Left lung (tissue), 10 donors: ENCODE measurements around the gene TTLL8. TPM values are rescaled to one million over a fixed set of nuclear protein-coding genes. Genes with fewer than 3 reads are reported as not detected.

ENCODE experiments used
- ATAC-seq: fragments of 200-7000 bp; cut with Tn5 transposase; one replicate; pipeline ENCODE4 v1.9.1; 2020; ENCODE audit warnings: moderate library complexity
- DNase-seq, 4 donors: peaks; one replicate each; pipeline ENCODE4 v3.0.0-alpha.2; 2013 to 2020
- H3K27ac ChIP-seq, 2 donors: fragments of 200-600 bp; sonication (generic) in 1 of 2; one replicate each; pipeline versions ENCODE4 v1.5.0 to v1.8.0; 2020 to 2021
- H3K27me3 ChIP-seq, 2 donors: fragments of 200-600 bp; sonication (generic) in 1 of 2; one replicate each; pipeline versions ENCODE4 v1.5.0 to v1.8.0; 2020 to 2021
- H3K36me3 ChIP-seq, 2 donors: fragments of 200-600 bp; sonication (generic) in 1 of 2; one replicate each; pipeline versions ENCODE4 v1.5.0 to v1.8.0; 2020 to 2021
- H3K4me1 ChIP-seq, 2 donors: fragments of 200-600 bp; one replicate each; pipeline ENCODE4 v1.8.0; 2021
- H3K4me3 ChIP-seq, 2 donors: fragments of 200-600 bp; sonication (generic) in 1 of 2; one replicate each; pipeline versions ENCODE4 v1.5.0 to v1.8.0; 2020 to 2021; ENCODE audit warnings: mild to moderate bottlenecking in 1 of 2
- H3K9me3 ChIP-seq, 2 donors: fragments of 200-600 bp; sonication (generic) in 1 of 2; one replicate each; pipeline versions ENCODE4 v1.5.0 to v1.8.0; 2020 to 2021
- CTCF ChIP-seq, 2 donors: fragments of 200-600 bp; sonication (generic) in 1 of 2; IDR thresholded peaks; one replicate each; pipeline versions ENCODE4 v1.5.0 to v1.8.0; 2021; ENCODE audit warnings: antibody characterized with exemption in 2 of 2
- intact Hi-C, 2 donors: fragments of 100-400 bp; cut with DNase I; formaldehyde crosslinking; loops; one replicate each; pipeline versions ENCODE4 v1.11.2 to v1.14.2; 2022
- polyA plus RNA-seq, 6 donors: library from polyadenylated mRNA; unstranded; fragments of 120-200 nt; gene quantifications; one replicate each; pipeline ENCODE4 v1.2.1, GENCODE V29; 2013; ENCODE audit not compliant: insufficient read length in 6 of 6
- total RNA-seq, 2 donors: library from RNA; stranded (reverse); fragmentation: NEBNext Ultra II Directional; extraction: Animal tissue kit (Norgen Biotek cat#: 25700); gene quantifications; one replicate each; pipeline ENCODE4 v1.2.1, GENCODE V29; 2021
- donor health status: DM: no; HTN: yes; CAD: no.
- donor health status: DM: no; HTN: no; CAD: no.

TTLL8 gene
- total and polyA plus RNA-seq, 8 donors: not detected

- Histone ChIP-seq H3K4me1 (peaks cover 10 to 20% of the 10 kb centered on the region in 2 donors), H3K4me3 (no peak overlapping the region), H3K36me3 (no peaks in the 10 kb centered on the region), H3K27me3 (peaks cover 7 to 63% of the 10 kb centered on the region in 2 donors), H3K27ac (no peak overlapping the region), H3K9me3 (peaks cover 0 to 18% of the 10 kb centered on the region in 2 donors)
- ATAC-seq (no peak), DNase-seq (peak in 1 of 4 donors; percentile 3)
- intact Hi-C loops: no loop called here
- no peak for TF ChIP-seq CTCF (IDR thresholded peaks at IDR 0.05)
These were observed 629 bp downstream of the TTLL8 start for GRCh38 chr22:50057278-50058060.

GRCh38 chr22:50056214-50056972 is 1.7 kb downstream of the TTLL8 start:
- Histone ChIP-seq H3K27me3 (peaks cover 7 to 55% of the 10 kb centered on the region in 2 donors), H3K4me1 (peaks cover 10 to 20% of the 10 kb centered on the region in 2 donors)

GRCh38 chr22:50053861-50054260 is 4.2 kb downstream of the TTLL8 start:
- Histone ChIP-seq H3K4me1 (peaks cover 6% of the 10 kb centered on the region in 2 donors), H3K36me3 (no peaks in the 10 kb centered on the region), H3K27ac (no peak overlapping the region), H3K9me3 (peaks cover 0 to 18% of the 10 kb centered on the region in 2 donors), H3K4me3 (no peak overlapping the region), H3K27me3 (peaks cover 7 to 35% of the 10 kb centered on the region in 2 donors)
- no peak for TF ChIP-seq CTCF (IDR thresholded peaks at IDR 0.05)
- peak in 1 of 4 donors; percentile 29 for DNase-seq
- intact Hi-C loops: no loop called here
- ATAC-seq: no peak

More at GRCh38 chr22:50056214-50056972, 1.7 kb downstream of the TTLL8 start:
- no peak overlapping the region for H3K27ac ChIP-seq
- ATAC-seq (no peak), DNase-seq (peak in 1 of 4 donors; percentile 31)
- TF ChIP-seq CTCF (IDR thresholded peaks at IDR 0.05): no peak
- peaks cover 0 to 18% of the 10 kb centered on the region in 2 donors for H3K9me3 ChIP-seq
- no peaks in the 10 kb centered on the region for H3K36me3 ChIP-seq
- intact Hi-C loops: no loop called here
- H3K4me3 ChIP-seq: no peak overlapping the region

- no peak for TF ChIP-seq CTCF (IDR thresholded peaks at IDR 0.05)
- intact Hi-C loops: no loop called here
- peaks cover 0 to 18% of the 10 kb centered on the region in 2 donors for H3K9me3 ChIP-seq
- no peak overlapping the region for H3K4me3 ChIP-seq
- no peaks in the 10 kb centered on the region for H3K36me3 ChIP-seq
- H3K27ac ChIP-seq: no peak overlapping the region
- peaks cover 0 to 31% of the 10 kb centered on the region in 2 donors for H3K27me3 ChIP-seq
- no peaks in the 10 kb centered on the region for H3K4me1 ChIP-seq
- ATAC-seq (no peak), DNase-seq (peak in 1 of 4 donors; percentile 60)
These were observed 6.2 kb downstream of the TTLL8 start for GRCh38 chr22:50051930-50052329.
